Measurements from ENCODE around the gene HOXD12. TPM values are rescaled to one million over a fixed set of nuclear protein-coding genes. Genes with fewer than 3 reads are reported as not detected.

Gene HOXD12
- total and polyA plus RNA-seq, 9 donors, result not detected

DNA sequence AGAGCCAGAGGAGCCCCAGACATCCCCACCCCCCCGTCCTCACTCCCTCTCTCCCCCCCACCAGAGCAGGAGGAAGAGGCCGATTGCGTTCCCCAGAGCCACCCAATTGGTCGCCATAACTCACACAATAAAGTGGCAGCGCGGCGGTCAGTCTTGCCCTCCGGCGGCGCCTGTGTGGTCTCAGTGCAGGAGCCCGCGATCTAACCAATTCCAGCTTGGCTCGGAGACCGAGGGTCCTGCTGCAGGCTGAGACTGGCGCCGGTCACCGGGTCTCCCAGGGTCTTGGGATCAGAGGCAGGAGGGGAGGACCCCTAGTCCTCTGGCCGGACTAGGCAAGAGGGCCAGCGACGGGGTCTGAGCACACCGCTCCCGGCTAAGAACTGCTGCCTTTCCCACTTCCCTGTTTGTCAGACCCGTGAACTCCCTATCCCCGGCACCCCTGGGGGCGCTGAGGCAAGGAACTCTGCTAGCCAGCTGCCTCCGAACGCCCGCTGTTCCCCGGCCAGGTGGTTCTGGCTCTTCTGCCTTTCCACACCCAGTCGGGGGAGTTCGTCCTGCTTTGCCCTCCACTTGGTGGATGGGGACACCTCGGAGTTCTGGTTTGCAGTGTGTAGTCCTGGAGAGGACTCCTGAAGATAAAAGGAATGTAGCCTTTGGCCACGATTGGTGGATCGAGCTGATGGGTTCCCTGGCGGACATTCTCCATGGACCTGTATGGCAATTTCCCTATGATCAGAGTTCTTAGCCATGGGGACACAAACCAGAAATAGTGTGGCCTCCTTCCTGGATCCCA lies 1.0 kb upstream of the HOXD12 start:
- TF ChIP-seq POLR2A (IDR thresholded peaks at IDR 0.05) (no peak), EP300 (IDR thresholded peaks at IDR 0.05) (no peak)
- TF ChIP-seq, protein P1, sequence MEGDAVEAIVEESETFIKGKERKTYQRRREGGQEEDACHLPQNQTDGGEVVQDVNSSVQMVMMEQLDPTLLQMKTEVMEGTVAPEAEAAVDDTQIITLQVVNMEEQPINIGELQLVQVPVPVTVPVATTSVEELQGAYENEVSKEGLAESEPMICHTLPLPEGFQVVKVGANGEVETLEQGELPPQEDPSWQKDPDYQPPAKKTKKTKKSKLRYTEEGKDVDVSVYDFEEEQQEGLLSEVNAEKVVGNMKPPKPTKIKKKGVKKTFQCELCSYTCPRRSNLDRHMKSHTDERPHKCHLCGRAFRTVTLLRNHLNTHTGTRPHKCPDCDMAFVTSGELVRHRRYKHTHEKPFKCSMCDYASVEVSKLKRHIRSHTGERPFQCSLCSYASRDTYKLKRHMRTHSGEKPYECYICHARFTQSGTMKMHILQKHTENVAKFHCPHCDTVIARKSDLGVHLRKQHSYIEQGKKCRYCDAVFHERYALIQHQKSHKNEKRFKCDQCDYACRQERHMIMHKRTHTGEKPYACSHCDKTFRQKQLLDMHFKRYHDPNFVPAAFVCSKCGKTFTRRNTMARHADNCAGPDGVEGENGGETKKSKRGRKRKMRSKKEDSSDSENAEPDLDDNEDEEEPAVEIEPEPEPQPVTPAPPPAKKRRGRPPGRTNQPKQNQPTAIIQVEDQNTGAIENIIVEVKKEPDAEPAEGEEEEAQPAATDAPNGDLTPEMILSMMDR (IDR thresholded peaks at IDR 0.05), result no peak
- WGBS, 3 donors, result 6 to 11% (median 8%) methylated on average over 33 to 35 of the region's 35 CpGs
- Histone ChIP-seq H3K4me1 (ENCODE audit: insufficient read depth) (no peaks in the 10 kb centered on the region), H3K27me3 (peaks cover 15% of the 10 kb centered on the region), H3K4me3 (no peak overlapping the region), H3K27ac (no peak overlapping the region), H3K36me3 (no peaks in the 10 kb centered on the region), H3K9me3 (peaks cover 0 to 3% of the 10 kb centered on the region in 2 donors)
- intact Hi-C loops (cut with DNase I), result loop anchor here in 1 of 4 donors (10.0 kb wide), 1 partner anchor 414 kb away; no protein-coding TSS in a partner anchor
- DNase-seq, result peak in 1 of 5 donors; percentile 12

- H3K27ac ChIP-seq, result no peak overlapping the region
- 11 to 20% (median 12%) methylated on average over 24 to 30 of the region's 30 CpGs for WGBS, 3 donors
- intact Hi-C loops (cut with DNase I), result loop anchor here in 1 of 4 donors (10.0 kb wide), 1 partner anchor 414 kb away; no protein-coding TSS in a partner anchor
Measured at GRCh38 chr2:176099159-176099727, 352 bp upstream of the HOXD12 start.

GRCh38 chr2:176100547-176101140 lies 1.0 kb downstream of the HOXD12 start:
- no peaks in the 10 kb centered on the region for H3K4me1 ChIP-seq (ENCODE audit: insufficient read depth)
- 20 to 34% (median 24%) methylated on average over 28 of the region's 28 CpGs for WGBS, 3 donors

More at GRCh38 chr2:176099159-176099727, 352 bp upstream of the HOXD12 start:
- H3K36me3 ChIP-seq, result no peaks in the 10 kb centered on the region
- no peak for DNase-seq
- H3K4me3 ChIP-seq, result no peak overlapping the region
- TF ChIP-seq EP300 (IDR thresholded peaks at IDR 0.05) (no peak), POLR2A (IDR thresholded peaks at IDR 0.05) (no peak)
- TF ChIP-seq, protein P1 (IDR thresholded peaks at IDR 0.05), result no peak
- H3K9me3 ChIP-seq, result peaks cover 0 to 3% of the 10 kb centered on the region in 2 donors
- H3K4me1 ChIP-seq (ENCODE audit: insufficient read depth), result no peaks in the 10 kb centered on the region
- H3K27me3 ChIP-seq, result peaks cover 13% of the 10 kb centered on the region

More at GRCh38 chr2:176100547-176101140, 1.0 kb downstream of the HOXD12 start:
- H3K27me3 ChIP-seq, result peaks cover 6% of the 10 kb centered on the region
- no peak for TF ChIP-seq EP300 (IDR thresholded peaks at IDR 0.05)
- no peak for TF ChIP-seq POLR2A (IDR thresholded peaks at IDR 0.05)
- TF ChIP-seq, protein P1 (IDR thresholded peaks at IDR 0.05), result no peak
- H3K27ac ChIP-seq, result no peak overlapping the region
- peaks cover 0 to 3% of the 10 kb centered on the region in 2 donors for H3K9me3 ChIP-seq
- no peaks in the 10 kb centered on the region for H3K36me3 ChIP-seq
- no peak for DNase-seq
- intact Hi-C loops (cut with DNase I), result loop anchor here in 2 of 4 donors (5.0 to 10.0 kb wide), 2 partner anchors 413 to 1766 kb away; partner anchors contain the start of gene SP9 (in 1 of the 2)
- no peak overlapping the region for H3K4me3 ChIP-seq

Data from ovary (tissue), 9 donors.